GM18909 (cell line): ENCODE results near the gene SLC39A8.
"Not testable (repeated sequence)": the region's sequence is repeated elsewhere in the genome, so short reads cannot be mapped to it uniquely, and the experiment has no call there.

Experiments
- ATAC-seq: cut with Tn5 transposase; IDR thresholded peaks from one replicate; pipeline ENCODE4 v1.9.1; 2021; ENCODE audit warnings: mild to moderate bottlenecking; ENCODE audit not compliant: unreplicated experiment, poor library complexity

Gene SLC39A8

DNA sequence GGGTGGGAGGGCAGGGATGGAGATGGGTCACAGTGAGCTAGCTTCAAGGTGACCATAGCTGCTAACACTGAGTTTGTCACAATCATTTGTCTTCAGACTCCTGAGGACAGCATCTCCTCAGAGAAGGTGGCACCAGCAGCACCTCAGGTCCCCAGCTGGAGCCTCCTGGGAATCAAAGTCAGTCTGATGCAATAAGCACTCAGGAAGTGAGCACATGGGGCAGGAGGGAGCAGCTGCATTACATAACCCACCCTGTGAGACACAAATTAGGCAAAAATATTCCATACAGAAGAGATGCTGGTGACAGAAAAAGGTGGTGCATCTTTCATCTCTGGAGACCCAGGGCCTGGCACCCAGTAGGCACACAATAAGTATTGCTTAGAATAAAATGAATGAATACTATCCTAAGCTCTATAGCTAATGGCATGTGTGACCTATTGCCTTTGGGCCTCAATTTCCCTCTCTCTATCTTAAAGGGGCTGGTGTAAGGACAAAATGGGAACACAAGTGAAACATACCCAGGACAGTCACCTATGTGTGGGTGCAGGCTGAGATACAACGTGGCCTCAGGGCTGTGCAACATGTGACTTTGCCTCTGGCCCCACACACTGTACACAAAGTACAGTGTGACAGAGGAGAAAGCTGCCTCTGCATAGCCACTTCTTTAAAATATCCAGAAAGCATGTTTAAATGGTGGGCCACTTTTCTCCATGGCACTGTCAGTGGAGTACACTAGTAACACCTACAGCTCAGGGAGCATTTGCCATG lies 37.1 kb downstream of the SLC39A8 start:
- ATAC-seq: peak; percentile 37

DNA sequence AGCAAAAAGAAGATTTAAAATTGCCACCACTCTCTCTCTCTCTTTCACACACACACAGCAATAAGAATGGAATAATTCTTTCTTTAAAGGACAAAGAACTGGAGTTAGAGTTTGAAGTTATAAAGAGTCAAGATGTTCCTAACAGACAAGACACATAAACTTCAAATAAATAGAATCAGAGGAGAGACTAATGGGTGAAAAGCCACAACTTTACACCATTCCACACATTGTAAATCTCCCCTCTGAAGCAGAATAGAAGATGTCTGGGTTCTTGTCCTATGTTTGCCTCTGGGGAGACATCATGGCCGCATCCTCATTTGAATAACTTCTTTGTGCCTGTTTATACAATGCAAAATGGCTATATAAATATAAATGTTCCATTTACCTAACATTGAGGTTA lies 39.6 kb downstream of the SLC39A8 start:
- no peak for ATAC-seq

DNA sequence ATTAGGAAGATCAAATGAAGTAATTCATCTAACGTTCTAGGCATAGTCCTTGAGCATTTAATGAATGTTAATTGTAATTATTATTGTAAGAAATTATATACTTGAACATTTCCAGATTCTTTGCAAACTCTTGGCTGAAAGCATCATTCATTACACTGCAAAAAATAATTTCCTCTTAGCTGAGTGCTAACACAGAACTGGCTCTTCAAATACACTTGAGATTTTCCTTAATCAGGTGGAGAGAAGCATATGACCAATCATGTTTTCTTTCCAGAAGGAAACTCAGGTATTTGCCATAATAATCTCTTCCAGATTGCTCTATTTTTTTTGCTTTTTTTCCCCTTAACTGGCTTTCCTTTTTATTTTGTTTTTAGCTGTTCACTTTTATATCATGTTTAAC lies 42.5 kb downstream of the SLC39A8 start:
- ATAC-seq: no peak

DNA sequence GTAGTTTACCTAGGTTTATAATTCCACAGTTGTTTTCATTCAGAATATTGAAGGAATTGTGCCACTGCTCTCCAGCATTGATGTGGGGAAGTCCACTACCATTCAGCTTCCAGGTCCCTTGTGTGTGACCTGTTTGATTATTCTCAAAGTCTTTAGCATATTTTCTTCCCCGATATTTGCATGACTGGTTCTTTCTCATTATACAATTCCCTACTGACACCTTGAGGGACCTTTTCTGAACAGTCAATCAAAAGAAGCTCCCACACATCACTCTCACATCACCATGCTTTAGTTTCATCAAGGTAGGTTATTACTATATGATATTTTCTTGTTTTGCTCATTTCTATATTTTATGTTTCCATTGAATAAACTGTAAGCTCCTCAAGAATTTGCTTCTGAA lies 44.1 kb downstream of the SLC39A8 start:
- ATAC-seq: no peak

DNA sequence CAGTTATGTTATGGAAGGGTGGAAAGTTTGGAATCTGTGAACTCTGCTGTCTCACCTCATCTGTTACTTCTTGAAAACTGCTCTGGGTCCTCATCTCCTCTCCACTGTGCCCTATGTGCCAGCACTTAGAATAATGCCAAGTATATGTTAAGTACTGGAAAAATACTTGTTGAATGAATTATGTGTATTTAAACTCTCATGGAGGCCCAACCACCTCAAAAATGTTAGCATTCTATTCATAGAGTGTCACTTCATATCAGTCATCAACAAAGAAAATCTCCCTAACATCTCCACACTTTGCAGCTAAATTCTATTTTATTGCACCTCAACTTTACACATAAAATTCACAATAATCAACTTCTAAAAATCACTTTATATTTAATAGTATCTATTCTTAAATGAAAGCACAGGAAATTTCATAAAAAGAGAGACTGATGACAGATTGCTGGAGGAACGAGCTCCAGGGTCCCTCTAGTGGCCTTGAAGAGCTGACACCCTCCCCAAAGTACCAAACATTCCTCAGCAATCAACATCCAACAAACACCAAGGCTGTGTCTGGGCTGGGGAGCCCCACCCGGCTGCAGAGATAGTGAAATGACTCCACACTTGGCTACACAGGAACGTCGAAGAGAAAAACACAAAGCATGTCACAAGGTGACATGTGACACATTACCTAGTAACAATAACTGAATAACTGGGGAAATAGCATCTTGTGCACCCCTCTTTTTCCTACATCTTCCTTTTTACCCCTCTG lies 45.8 kb downstream of the SLC39A8 start:
- ATAC-seq: peak; percentile 88

DNA sequence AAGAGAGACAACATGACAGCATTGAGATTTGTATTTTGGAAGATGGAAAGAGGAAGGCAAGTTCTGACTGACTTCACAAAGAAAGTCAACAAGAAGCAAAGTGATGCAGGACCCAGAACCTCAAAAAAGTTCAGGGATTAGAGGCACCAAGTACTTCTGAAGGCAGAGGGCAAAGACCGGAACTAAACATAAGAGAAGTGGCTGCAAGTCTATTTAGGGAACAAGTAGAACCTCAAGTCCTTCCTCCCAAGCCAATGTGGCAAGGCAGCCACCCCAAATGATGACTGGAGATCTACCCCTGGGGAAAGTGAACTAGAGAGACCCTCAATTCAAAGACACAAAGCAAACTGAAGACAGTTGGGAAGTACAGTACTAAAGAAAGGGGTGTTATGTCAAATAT lies 46.6 kb downstream of the SLC39A8 start:
- no peak for ATAC-seq

DNA sequence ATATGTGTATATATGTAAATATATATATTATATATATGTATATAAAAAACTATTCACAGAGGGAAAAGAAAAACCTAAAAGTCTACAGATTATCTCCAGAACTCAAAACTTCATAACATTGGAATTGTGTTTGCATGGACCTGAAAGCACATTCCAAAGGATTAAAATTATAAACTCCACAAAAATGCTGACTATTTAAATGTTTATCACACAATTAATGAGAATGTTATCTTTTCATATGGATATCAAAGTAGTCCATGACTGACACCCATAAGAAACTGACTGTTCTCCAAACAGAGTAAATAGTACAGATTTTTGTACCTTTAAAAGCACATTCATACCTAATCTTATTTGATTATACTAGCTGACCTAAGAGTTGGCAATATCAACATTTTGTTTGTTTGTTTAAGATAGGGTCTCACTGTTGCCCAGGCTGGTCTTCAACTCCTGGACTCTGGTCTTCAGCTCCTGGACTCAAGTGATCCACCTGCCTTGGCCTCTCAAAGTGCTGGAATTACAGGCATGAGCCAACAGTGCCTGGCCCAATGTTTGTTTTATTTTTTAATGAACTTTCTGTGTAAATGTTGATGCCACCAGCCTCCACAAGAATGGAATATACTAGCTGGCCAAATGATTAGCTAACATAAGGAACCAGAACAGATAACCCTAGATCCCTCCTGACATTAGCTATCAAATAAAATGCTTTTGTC lies 50.0 kb downstream of the SLC39A8 start:
- ATAC-seq: no peak

DNA sequence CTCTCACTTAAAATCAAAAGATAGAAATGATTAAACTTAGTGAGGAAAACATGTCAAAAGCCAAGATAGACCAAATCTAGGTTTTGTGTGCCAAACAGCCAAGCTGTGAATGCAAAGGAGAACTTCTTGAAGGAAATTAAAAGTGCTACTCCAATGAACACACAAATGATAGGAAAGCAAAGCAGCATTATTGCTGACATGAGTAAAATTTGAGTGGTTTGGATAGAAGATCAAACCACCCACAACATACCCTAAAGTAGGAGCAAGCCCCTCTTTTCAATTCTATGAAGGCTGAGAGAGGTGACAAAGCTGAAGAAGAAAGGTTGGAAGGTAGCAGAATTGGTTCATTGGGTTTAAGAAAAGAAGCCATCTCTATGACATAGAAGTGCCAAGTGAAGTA lies 56.8 kb downstream of the SLC39A8 start:
- ATAC-seq: no peak

DNA sequence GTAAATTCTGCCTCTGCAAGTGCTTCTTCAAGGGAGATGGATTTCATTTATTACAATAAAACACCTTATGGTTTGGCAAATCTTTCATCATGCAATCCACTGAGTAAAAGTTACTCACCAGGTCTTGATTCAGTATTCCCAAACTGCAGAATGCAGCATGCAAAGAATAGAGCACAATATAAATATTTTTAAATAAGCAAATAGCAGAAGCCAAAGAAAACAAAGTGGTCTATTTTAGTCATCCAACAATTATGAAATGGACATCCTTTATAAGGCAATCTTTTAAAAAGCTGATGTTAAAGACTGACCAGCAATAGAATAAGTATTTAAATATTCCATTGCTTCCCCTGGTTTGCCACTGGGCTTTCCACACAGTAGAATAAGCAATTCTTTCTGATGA lies 59.5 kb downstream of the SLC39A8 start:
- no peak for ATAC-seq

DNA sequence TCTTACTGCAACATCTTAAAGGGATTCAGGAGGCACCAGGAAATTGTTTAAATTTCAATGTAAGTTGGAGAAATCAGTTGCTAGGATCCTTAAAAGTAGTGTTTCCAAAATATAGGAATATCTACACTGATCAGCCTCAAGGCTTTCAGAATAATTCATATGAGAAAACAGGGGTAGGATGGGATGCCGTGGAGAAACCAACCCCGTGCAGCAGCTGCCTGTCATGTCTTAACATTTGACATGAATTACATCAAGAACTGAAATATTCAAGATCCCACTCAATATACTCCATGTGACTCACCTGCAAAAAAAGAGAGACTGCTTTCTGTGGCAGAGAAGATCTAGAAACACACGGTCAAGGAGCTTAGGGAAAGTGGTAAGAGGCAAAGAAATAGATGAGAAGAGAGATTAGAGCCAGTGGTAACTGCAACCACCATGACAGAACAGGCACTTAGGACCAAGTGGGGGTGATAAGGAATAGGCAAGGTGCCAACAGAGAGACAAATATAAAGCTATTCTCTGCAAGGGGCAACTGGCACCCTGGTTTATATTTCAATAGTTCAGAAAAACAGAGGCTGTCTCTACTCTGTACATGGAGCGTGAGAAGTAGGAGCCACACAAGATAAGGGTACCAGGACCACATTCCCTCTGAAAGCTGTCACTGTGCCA lies 64.0 kb downstream of the SLC39A8 start:
- no peak for ATAC-seq

DNA sequence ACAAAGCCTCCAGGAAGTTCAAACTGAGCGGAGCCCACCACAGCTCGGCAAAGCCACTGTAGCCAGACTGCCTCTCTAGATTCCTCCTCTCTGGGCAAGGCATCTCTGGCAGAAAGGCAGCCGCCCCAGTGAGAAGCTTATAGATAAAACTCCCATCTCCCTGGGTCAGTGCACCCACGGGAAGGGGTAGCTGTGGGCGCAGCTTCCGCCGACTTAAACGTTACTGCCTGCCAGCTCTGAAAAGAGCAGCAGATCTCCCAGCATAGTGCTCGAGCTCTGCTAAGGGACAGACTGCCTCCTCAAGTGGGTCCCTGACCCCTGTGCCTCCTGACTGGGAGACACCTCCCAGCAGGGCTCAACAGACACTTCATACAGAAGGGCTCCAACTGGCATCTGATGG lies 72.0 kb downstream of the SLC39A8 start:
- not testable (repeated sequence) for ATAC-seq

DNA sequence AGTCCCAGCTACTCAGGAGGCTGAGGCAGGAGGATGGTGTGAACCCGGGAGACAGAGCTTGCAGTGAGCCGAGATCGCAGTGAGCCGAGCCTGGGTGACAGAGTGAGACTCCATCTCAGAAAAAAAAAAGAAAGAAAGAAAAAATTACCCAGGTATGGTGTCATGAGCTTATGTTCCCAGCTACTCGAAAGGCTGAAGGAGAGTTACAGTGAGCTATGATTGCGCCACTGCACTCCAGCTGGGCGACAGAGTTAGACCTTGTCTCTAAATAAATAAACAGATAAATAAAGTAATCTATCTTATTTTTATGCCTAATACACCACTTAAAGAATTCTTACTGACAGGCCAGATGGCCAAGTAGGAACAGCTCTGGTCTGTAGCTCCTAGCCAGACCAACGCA lies 73.0 kb downstream of the SLC39A8 start:
- ATAC-seq: no peak

DNA sequence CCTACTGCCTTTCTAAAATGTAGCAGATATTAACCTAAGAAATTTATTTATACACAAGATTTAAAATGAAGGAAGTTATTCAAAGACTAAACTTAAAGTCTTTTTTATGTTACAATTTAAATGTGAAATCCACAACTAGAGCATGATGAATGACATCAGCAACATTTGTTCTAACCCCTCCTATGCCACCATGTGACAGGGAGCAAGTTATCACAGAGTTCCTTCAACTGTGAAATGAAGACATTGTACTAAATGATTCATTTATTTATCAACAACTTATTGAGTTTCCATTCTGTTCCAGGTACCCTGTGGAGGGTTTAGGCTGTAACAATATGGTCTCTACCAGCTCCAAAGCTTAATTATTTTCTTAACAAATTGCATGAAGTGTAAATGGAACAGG lies 76.9 kb downstream of the SLC39A8 start:
- no peak for ATAC-seq

DNA sequence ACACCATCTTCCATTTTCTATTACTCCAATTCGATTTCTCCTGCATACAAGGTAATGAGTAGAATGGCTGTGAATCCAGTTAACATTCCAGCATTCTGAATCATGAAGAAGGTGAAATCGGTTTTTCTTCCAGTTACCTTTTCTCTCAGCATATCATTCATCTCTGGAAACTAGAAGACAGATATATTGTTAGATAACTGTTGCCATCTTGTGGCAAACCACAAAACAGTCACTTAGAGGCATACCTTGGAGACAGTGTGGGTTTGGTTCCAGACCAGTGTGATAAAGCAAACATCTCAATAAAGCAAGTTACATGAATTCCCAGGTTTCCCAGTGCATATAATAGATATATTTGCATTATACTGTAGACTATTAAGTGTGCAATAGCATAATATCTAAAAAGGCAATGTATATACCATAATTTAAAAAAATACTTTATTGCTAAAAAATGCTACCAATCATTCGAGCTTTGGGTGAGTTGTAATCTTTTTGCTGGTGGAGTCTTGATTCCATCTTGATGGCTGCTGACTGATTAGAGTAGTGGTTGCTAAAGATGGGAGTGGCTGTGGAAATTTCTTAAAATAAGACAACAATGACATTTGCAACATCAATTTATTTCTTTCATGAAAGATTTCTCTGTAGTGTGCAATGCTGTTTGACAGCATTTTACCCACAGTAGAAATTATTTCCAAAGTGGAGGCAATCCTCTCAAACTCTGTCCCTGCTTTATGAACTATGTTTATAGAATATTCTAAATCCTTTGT lies 82.1 kb downstream of the SLC39A8 start:
- peak; percentile 93 for ATAC-seq

DNA sequence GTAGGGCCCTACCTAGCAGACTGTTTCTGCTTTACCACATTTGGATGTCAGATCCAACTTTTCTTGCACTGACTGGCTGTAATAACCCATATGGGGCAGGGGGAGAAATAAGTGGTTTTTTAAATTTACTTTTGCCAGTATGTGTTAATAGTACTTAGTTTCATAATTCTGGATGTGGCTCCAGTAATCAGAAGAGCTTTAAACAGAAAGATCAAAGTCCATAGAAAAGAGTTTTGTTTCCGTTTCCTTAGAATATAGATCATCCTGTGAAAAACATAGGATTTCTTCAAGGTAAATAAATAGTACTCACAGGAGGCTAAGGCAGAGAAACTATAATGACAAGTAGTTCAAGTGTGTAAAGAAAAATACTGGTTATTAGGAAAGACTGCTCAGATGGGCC lies 85.6 kb downstream of the SLC39A8 start:
- no peak for ATAC-seq

DNA sequence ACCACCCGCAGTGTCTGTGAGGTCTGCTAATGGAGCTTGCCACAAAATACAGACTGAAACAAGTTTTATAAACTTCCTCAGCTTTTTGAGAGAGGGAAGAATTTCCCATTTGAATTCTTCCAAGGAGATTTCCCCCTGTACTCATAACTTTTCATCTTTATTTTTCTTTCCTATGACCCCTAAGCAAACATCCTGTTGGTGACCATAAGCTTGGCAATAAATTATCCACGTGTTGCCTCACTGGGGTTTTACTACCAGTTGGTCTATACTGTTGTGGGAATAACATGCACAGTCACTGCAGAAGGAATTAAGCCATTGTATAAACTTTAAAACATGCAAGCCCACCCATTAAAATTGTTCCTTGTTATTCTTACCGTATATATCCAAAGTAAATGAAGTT lies 86.2 kb downstream of the SLC39A8 start:
- ATAC-seq: no peak

DNA sequence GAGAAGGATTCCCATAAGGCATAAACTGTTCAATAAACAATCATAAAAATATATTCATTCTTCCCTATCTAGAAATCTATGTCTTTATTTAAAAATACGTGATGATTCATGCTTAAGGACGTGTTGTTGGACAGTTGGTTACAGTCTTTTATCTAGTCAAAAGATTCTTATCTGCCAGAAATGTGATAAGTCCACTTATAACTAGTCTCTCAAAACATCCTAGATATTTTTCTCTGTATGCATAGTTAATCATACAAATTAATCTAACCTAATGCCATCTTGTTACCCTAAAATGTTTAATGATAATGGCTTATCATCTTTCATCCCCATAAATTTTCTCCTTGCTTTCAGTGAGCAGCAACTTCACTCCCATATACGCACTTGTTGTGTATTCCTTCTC lies 89.0 kb downstream of the SLC39A8 start:
- ATAC-seq: no peak

DNA sequence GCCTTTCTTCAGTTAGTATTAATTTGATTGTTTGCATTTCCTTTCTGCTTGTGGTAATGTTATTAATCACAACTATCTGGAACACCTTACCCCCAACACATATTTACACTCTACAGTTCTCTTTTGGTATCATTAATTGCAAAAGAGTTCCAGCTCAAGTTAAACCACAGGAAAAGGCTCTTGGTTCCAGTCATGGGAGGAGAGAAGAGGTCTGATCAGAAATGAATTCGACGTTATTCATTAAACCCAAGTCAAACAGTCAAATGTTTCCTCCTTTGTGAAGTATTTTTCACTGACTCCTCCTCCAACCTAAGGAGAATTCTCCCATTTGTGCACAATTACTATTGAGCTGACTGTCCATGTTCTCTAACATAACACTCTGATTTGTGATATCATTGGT lies 91.4 kb downstream of the SLC39A8 start:
- no peak for ATAC-seq

DNA sequence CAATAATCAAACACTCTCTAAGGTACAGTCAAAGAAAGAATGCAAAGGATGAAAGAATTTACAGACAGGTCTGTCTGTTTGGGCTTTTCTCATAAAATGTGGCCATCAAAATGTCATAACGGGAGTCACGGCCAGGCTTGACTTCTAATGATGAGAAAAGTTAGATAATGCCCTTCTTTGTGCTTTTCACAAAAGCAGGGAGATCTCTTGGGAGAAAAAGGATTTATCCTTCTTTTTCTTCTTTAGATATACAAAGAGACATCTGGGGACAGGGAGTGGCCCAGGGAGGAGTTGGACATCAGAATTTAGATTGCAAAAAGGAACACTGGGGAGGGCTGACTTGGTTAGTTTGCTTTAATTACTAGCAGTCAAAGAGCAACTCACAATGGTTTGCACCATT lies 93.1 kb downstream of the SLC39A8 start:
- no peak for ATAC-seq

DNA sequence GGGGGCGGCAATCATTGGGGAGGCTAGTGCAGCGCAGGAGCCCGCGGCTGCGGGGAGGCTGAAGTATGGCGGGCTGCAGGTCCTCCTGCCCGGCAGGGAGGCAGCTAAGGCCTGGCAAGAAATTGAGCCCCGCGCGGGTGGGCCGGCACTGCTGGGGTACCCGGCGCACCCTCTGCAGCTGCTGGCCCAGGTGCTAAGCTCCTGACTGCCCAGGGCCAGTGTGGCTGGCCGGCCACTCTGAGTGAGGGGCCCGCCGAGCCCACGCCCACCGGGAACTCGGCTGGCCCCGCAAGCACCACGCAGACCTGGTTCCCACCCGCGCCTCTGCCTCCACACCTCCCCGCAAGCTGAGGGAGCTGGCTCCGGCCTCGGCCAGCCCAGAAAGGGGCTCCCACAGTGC lies 94.9 kb downstream of the SLC39A8 start:
- no peak for ATAC-seq
